CD4-positive, alpha-beta T cell treated with Interferon gamma for 1 hour (primary cell): ENCODE data around the gene RHAG.
"Not testable (repeated sequence)": the region's sequence is repeated elsewhere in the genome, so short reads cannot be mapped to it uniquely, and the experiment has no call there.

Source experiments
- DNase-seq: peaks from one replicate; pipeline ENCODE4 v3.0.0-alpha.2; 2020

The RHAG gene

DNA sequence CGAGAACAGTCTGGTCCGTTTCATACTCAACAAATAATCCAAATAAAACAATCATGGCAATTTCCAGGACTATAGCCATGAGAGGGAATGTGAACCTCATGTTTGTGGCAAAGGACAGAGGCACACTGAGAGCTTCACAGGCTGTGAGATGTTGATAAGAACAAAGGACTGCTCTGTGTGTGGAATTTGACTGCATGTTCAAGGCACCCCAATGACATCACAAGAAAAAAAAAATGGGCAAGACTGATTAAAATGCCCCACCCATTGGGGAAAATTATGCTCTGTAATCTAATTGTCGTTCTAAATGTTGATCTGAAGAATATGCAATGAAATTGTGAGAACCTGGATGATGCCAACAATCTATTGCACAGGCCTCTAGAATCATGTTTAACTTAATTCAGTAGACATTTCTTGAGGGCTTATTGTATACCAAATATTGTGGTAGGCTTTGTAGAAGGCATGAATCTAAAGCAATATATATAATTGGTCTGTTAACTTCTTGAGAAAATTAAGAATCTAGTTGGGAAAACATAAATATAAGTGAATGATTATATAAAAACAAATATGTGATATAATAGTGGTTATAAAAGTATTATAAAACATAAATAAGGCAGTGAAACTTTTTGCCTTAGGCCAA, at the start of gene RHAG:
Gene RHAG (minus strand): TSS at position 127 of the 637 bp plus-strand sequence. CDS start 27 bp downstream, at position 100.
- no peak for DNase-seq

DNA sequence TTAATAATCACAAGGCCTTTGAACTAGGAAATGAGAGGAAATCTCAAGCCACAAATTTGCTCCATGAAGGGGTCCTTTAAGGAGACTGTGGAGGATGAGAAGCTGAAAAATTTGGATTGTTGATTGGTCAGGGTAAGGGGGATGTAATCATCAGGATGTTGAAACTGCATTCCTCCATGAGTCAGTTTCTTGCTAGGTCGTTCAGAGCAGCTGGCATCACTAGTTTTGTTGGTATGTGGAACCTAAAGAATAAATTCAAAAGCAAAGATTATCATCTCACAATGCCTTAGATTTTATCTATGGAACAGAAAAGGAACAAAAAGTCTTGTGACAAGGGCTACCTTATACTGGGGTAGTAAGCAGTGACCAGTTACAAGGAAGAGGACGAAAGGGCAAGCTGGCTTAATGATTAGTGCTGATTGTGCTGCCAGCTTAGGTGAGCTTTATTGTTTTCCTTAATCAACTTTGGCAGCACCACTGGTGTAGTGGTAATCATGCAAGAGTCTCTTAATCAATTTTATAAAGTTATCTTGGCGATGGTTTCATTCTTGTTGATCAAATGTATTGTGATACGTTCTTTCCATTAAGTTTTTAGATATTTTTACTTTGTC, 40.1 kb upstream of the RHAG start:
- no peak for DNase-seq

DNA sequence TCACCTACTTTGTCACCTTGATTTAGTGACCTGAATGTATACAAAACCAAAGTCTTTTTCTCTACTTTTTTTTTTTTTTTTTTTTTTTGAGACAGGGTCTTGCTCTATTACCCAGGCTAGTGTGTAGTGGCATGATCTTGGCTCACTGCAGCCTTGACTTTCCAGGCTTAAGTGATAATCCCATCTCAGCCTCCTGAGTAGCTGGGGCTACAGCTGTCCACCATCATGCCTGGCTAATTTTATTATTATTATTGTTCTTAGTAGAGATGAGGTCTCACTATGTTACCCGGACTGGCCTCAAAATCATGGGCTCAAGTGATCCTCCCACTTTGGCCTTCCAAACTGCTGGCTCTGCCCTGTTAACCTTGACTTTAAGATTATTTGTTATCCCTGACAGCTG, 39.2 kb upstream of the RHAG start:
- DNase-seq: no peak

DNA sequence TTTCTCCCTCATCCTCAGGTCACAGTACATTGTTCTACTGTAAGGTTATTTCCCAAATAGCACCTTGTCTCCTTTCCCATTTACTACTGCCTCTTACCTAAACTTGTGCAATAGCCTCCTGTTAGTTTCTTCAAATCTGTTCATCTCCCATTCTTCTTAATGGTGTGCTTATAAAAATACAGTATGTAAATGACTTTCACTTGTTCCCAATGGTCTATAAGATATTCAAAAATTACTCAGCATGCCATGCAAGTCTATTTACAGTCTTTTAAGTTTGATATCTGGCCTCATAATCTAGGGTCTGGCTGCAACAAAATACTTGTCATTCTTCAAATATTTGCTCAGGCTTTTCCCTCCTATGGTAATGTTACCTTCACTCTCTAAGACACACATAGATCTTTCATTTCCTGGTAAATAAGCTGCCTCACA, 31.5 kb upstream of the RHAG start:
- no peak for DNase-seq

DNA sequence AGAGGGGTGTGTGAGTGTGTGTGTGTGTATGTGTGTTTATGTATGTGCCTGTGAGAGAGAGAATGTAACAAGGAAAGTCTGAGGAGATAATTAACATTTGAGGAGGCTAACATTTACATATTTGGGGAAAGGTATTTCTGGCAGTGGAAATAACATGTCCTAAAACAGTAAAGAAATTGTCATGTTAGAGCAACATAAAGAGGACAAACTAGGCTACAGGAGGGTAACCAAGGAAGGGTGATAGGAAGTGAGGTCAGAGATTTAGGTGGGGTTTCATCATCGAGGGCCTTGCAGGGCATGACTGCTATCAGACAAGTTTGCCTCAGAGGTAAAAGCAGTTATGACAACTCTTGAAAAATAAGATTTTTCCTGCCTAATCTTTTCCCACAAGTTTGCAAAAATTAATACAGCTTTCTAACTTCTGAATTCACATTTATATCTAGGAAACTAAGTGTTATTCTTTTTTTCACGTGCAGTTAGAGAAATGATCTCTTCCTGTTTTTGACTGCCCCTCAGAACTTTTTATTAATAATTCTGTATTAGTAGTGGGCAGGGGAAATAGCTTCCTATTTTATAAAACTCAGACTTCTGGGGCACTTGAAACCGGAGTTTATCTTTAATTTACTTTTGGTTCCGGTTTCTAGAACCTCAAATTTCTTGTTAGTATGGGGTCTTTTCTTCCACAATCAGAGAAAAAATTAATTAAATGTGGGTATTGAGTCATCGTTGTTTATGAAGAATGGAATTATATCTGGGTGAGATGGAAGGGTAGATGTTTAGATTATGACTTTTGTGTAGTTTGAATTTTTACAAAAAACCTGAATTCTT, 30.5 kb upstream of the RHAG start:
- DNase-seq: no peak

DNA sequence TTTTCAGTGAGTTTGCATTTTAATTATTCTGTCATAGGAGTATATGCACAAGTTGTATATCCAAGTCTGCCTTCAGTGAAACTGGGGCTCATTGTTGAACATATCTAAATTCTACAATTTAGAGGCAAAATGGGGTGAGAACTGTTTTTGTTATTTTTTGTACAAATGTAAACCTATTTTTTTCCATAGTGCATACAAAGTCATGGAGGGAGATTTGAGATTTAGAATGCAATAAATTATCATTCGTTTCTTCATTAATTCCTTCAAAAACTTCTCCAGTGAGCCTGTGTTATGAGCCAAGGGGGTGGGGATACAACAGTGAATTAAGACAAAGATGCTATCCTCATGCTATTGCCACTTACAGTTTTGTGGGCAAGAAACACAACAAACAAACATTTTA, 29.8 kb upstream of the RHAG start:
- DNase-seq: no peak

DNA sequence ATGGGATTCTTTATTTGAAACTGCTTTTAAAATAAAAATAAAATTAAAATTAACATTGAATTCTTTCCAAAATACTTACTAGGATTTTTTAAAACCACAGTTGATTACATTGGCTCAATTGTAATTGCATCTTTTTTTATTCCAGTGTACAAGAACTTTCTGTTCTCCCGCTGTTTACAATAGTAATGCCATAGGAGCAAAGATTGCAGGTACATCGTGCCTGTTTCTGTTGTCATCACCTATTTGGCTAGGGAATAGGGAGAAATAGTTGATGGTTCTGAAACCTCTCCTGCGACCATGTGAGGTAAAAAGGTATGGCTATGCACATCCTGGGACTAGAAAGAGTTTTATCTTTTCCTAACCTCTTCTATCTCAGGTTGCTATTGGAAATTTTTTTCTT, 28.2 kb upstream of the RHAG start:
- no peak for DNase-seq

DNA sequence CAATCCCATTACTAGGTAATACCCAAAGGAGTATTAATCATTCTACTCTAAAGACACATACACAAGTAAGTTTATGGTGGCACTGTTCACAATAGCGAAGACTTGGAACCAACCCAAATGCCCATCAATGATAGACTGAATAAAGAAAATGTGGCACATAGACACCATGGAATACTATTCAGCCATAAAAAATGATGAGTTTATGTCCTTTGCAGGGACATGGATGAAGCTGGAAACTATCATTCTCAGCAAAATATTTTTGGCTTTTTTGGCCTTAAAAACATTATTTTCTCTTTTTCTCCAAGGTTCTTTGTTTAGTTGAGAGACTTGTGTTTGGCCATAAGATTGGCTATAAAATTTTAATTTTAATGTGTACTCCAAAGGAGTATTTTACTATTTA, 27.4 kb upstream of the RHAG start:
- not testable (repeated sequence) for DNase-seq

DNA sequence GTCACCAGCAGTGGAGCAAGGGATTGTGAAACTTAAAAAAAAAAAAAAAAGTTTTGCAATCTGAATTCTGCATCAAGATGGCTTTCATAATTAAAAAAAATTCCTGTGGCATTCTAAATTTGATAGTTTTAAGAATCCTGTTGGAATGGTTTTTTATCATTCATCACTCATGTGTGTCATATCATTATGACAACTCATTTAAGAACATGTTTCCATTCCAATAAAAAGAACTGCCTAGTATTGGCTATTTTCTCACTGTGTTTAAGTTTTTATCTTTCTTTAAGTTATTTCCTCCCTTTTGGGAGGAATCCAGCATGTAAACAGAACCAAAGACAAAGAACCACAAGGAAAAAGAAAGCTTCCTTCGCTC, 26.2 kb upstream of the RHAG start:
- no peak for DNase-seq

DNA sequence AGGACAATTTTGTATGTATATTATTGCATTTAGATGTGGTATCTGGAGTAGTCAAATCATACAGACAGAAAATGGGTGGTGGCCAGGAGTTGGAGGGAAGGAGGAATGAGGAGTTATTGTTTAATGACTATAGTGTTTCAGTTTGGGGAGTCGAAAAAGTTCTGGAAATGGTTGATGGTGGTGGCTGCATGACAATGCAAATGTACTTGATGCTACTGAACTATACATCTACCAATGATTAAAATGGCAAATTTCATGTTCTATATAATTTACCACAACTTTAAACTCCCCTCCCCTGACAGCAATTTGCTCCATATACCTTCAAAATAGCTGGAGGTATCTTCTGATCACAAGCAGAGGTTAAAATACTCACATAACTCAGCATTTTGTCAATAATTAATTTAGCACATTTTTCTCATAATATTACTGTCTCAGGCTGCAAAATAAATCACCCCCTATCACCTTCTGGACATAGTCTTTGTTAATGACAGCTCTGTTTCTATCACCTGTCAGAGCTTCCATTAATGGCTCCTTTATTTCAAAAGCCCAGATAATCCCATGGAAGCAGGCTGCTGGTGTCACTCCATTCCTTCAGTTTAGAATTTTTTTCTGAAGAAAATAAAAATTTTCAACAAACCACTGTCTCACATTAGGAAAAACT, 25.7 kb upstream of the RHAG start:
- DNase-seq: no peak

DNA sequence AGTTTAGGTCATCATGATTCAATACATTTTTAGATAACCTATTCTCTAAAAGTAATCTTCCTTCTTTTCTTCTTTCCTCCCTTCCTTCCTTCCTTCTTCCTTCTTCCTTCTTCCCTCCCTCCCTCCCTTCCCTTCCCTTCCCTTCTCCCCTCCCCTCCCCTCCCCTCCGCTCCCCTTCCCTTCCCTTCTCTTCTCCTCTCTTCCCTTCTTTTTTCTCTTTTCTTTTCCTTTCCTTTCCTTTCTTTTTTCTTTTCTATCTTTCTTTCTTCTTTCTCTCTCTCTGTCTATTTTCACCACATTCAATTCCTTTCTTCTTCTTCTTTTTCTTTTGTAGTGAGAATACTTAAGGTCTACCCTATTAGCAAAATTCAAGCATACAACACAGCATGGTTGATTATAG, 17.3 kb upstream of the RHAG start:
- DNase-seq: no peak

DNA sequence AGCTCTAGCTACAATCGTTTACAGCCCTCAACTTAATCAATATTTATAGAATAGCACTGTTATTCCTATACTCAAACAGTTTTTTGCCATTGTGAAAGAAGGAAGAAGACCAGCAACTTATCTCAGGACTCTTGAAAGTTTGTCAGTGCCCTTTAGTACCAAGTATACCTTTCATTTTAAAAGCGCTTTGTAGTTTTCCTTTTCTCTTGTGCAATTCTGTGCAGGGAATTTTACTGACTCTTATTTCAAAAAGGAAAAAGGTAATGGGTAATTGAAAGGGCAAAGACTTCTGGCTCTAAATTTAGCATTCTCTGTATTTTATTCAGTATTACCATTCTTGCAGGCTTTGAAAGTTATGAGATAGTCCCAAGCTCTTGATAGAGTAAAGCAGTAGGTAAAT, 16.8 kb upstream of the RHAG start:
- DNase-seq: no peak

DNA sequence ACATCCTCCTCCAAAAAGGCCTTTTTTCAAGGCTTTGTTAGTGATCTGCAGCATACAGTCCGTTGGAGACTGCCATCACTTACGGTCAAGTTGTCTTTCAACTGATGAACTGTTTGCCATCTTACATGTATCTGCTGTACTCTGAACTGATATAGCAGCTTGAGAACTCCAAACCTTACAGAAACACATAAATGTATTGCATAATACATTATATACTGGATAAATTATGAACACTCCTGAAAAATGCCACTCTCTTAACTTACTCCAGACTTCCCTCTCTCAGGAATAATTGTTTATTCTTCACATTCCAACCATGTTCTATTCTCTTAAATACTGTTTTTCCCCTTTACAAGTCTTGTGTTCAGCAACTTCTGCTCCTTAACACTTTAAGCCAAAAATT, 14.6 kb upstream of the RHAG start:
- DNase-seq: no peak

DNA sequence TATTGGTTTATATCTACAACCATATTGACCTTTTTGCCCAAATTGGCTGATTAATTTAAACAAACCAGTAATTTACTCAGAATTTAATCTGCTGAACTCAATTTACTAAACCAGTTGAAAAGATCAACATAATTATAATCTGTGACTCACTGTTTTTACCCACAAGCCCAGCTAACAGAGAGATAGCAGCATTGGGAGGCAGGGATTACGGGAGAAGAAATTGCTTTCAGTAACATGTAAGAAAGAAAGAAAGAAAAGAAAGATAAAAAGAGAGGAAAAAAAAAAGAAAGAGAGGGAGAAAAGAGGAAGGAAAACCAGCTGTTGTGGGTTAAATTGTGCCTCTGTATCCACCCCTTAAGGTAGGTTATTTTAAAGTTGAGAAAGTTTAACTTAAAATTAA, 13.3 kb upstream of the RHAG start:
- no peak for DNase-seq

DNA sequence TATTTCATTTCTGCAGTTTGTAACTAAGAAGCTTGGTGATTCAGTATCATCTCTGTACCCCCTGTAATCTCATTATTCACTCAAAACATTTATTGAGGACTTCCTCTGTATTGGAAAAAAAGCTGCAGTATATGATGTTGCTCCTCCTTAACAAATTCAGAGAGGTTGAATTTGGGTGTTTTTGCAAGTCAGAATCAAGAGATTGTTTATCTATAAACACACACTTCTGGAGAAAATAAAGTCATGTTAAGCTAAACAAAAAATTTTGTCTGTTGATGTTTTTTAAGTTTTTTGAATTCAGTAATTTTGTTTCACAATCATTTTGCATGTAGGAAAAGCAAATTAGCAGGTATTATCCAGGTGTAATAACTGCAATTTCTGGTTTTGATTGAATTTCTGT, 11.4 kb upstream of the RHAG start:
- DNase-seq: no peak

DNA sequence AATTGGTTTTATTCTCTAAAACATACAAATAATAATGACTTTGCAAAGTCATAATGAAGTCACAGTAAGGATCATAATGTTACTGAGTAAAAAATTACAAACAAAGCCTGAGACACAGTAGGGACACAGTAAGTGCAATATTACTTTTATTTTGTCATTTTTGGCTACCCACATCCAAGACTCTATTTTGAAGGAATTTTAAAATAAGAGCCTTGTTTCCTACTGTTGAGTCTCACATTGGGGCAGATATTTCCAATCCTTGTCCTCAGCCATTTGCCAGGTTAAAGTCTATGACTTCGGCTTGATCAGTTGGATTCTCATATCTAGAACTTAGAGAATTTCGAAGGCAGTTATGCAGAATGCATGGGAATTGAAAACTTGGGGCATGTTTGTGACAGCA, 10.8 kb upstream of the RHAG start:
- DNase-seq: no peak

DNA sequence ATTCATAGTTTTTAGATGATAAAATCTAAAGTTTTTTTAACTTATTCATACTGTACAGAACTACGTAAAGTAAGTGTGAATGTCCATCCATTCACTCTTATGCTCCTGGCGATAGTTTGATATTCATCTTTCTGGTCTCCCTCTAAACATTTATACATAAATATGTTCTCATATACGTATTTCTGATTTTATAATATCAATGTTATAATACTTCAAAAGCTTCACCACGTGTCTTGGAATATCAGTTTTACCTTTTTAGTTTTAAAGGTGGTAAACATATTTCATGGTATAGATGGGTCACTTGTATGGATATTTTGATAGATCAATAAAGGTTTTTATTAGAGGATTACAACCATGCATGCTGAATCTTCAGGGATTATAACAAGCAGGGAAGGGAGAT, 10.3 kb upstream of the RHAG start:
- DNase-seq: no peak

DNA sequence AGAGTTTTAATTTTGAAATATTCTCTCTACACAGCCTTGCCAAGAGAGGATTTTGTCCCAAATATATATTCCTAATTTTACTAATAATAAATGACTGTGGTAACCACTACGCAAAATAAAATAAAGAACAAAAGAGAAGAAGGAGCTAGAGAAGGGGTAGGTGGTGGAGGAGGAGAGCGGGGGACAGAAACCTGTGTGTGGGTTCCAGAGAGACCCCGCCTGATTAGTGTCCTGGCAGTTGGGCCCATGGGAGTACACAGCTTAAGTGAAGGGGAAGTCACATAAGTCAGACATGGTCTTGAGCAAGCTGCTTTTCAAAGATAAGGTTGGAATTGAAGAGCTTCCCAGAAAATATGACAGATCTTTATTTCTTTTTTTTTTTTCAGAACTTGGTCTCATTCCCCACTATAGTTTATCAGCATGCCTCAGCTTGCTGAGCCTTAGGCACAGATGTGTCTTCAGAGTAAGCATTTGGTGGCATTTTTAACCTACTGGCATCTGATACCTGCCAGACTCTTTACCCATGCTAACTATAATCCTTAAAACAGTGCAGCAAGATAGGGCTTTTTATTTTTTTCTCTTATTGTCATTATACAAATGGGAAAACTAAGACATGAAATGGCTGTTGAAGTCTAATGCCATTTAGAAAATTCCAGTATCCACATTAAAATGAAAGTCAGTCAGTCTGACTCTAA, 9.6 kb upstream of the RHAG start:
- no peak for DNase-seq

DNA sequence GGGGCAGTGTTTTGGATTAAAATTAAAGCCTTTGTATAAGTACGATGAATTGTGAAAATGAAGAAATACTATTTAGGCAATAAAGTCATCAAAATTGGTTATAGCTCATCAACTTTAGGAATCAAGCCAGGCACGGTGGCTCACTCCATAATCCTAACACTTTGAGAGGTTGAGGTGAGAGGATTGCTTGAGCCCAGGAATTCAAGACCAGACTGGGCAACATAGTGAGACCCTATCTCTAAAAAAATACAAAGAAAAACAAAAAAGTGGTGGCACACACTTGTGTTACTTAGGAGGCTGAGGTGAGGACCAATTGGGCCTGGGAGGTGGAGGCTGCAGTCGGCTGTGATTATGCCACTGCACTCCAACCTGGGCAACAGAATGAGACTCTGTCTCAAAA, 8.5 kb upstream of the RHAG start:
- no peak for DNase-seq

DNA sequence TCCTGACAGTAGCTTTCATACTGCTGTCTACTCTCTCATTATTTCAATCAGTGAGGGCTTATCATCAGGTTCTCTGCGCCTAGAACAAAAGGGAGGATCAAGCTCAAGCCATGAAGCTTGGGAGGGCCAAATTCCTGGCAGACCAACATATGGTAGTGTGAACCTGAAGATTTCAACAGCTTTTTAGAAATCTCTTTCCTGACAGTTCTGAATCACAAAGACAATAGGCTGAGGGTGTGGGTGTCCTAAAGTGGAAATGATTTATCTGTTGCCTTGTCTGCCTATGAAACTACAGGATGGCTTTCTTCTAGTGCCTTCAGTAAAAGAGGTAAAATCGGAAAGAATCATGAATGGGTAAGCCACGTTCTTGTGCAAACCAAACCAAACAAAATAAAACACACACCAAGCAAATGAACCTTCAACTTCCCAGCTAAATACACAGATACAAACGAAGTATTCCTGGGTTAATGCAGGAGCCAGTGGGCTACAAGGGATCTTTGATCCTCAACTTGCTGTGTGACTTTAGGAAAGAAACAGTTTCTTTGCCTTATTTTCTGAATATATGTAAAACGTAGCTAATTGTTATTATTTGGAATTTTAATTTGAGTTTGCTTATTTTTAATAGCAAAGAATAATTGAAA, 2.7 kb upstream of the RHAG start:
- DNase-seq: no peak

DNA sequence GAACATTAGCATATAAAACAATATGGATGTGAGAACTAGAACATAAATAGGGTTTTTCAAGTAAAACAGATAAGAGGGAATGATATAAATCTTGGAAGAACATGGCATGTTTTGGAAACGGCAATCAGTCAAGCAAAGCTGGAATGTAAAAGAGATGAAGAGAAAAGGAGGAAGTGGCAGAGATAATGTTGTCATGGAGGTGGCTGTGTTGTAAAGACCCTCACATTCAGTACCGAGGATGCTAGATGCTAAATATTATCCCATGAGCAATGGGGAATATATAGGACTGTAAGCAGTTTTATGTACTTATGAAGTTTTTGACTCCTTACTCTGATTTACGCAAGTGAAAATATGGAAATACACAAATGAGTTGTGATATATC, 702 bp upstream of the RHAG start:
- DNase-seq: no peak

DNA sequence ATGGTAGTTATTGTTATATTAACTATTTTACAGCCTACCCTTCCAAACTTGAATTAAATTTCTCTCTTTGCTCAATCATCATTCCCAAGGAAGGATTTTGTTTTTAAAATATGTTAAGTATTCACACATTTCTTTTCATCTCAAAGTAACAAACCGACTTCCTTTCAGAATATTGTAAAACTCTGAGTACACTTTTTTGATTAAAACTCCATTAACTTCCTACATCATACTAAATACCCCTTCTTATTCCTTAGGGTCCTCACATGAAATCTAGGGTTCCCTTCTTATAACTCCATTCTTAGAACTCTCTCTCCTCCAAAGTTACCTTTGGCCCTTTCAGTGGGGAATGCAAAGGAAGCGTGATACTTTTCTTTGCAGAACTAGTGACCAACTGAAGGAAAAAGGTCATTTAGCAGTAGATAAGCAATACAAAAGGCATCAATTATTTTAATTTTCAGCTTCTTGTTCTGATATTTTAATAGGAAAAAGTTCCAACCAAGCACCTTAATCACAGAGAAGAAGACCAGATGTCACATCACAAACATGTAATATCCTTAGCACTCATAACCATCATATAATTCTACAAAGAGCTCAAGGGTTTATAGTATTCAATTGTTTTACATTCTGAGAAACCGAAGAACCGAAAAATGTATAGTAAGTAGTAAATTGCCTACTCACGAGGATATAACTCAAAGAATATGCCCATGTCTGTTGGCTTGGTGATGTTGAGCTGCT, 494 bp downstream of the RHAG start:
- no peak for DNase-seq
